Panc1 (cell line): ENCODE measurements around the gene PTBP3. TPM values are rescaled to one million over a fixed set of nuclear protein-coding genes. Genes with fewer than 3 reads are reported as not detected.

Experiments used
- ATAC-seq: fragments of 200-7000 bp; cut with Tn5 transposase; 2 replicates; pipeline ENCODE4 v1.9.1; 2020; ENCODE audit warnings: mild to moderate bottlenecking, moderate library complexity
- BruUV-seq: library from RNA; stranded (reverse); fragments of 400-500 nt; replicated peaks from 2 replicates; lab custom pipeline; 2021; lab: Mats Ljungman, UMichigan
- CTCF ChIA-PET: fragments of 300-600 bp; sonication (Branson Sonifier 250); formaldehyde crosslinking; loops from one replicate; lab custom pipeline; 2022; ENCODE audit warnings: antibody characterized with exemption; lab: Charles Lee
- POLR2A ChIA-PET: fragments of 300-600 bp; sonication (Branson Sonifier 250); formaldehyde crosslinking; loops from one replicate; lab custom pipeline; 2022; ENCODE audit warnings: antibody characterized with exemption; lab: Charles Lee
- DNase-seq: peaks from one replicate; pipeline ENCODE4 v3.0.0-alpha.2; 2010; ENCODE audit warnings: low read depth, low spot score
- H3K27ac ChIP-seq: 2 replicates; pipeline ENCODE4 v1.5.1; 2011; ENCODE audit warnings: mild to moderate bottlenecking, low read length, inconsistent platforms
- H3K27me3 ChIP-seq: fragments of 200-500 bp; sonication (Bioruptor generic); 2 replicates; pipeline ENCODE4 v1.6.0; 2014; ENCODE audit warnings: low read length, inconsistent platforms; ENCODE audit not compliant: control insufficient read depth, insufficient read depth
- H3K36me3 ChIP-seq: fragments of 200-500 bp; sonication (Bioruptor generic); 2 replicates; pipeline ENCODE4 v1.5.1; 2014; ENCODE audit warnings: inconsistent platforms, mild to moderate bottlenecking, low read length, moderate library complexity; ENCODE audit not compliant: control insufficient read depth, insufficient read depth
- H3K4me1 ChIP-seq: 2 replicates; pipeline ENCODE4 v1.5.1; 2011; ENCODE audit warnings: inconsistent platforms, mild to moderate bottlenecking, low read length, moderate library complexity; ENCODE audit not compliant: control insufficient read depth, insufficient read depth
- H3K4me3 ChIP-seq, 2 experiments: 2 replicates each; pipeline ENCODE4 v1.5.1; 2011 to 2012; ENCODE audit warnings: low read depth in 2 of 2, low read length in 2 of 2, mild to moderate bottlenecking in 2 of 2, inconsistent platforms in 1 of 2, moderate library complexity in 1 of 2
- H3K9me3 ChIP-seq: fragments of 200-500 bp; sonication (Bioruptor generic); 2 replicates; pipeline ENCODE4 v1.5.1; 2014; ENCODE audit warnings: low read depth, mild to moderate bottlenecking, inconsistent platforms, low read length, moderate library complexity; ENCODE audit not compliant: control insufficient read depth, insufficient read depth
- CTCF ChIP-seq: fragments of 450-650 bp; IDR thresholded peaks from 2 replicates; pipeline ENCODE4 v1.5.1; 2017; ENCODE audit warnings: mild to moderate bottlenecking
- POLR2AphosphoS5 ChIP-seq: IDR thresholded peaks from 2 replicates; pipeline ENCODE4 v1.6.1; 2012; ENCODE audit warnings: mild to moderate bottlenecking, low read depth, low read length, moderate library complexity
- SIN3A ChIP-seq: IDR thresholded peaks from 2 replicates; pipeline ENCODE4 v1.6.1; 2012; ENCODE audit warnings: low read depth, mild to moderate bottlenecking, low read length, moderate library complexity, borderline replicate concordance; ENCODE audit not compliant: insufficient read depth
- TCF7L2 ChIP-seq: IDR thresholded peaks from 2 replicates; pipeline ENCODE4 v1.6.1; 2011; ENCODE audit warnings: mild to moderate bottlenecking, low read depth, low read length, inconsistent platforms
- in situ Hi-C: cut with HindIII; loops from 2 replicates; pipeline ENCODE4 v1.10.0; 2016; ENCODE audit warnings: low sequenced_read_pairs, low pct_unique_long_range_greater_than_20kb
- intact Hi-C: fragments of 100-400 bp; cut with micrococcal nuclease; formaldehyde crosslinking; loops from one replicate; pipeline ENCODE4 v1.10.0; 2022; ENCODE audit not compliant: unreplicated experiment
- total RNA-seq: library from RNA; stranded (reverse); gene quantifications from one replicate; pipeline ENCODE4 v1.2.1, GENCODE V29; 2021; ENCODE audit not compliant: unreplicated experiment
- TF ChIP-seq, protein P1 (sequence below), 2 experiments: IDR thresholded peaks; 2 replicates each; pipeline ENCODE4 v1.6.1; 2011 to 2012; ENCODE audit warnings: low read depth in 2 of 2, control low read depth in 1 of 2, low read length in 1 of 2, mild to moderate bottlenecking in 1 of 2, moderate library complexity in 1 of 2; ENCODE audit not compliant: insufficient read depth in 1 of 2

The PTBP3 gene
- total RNA-seq, 1 experiment from 2014 or later = 82.5 TPM

DNA sequence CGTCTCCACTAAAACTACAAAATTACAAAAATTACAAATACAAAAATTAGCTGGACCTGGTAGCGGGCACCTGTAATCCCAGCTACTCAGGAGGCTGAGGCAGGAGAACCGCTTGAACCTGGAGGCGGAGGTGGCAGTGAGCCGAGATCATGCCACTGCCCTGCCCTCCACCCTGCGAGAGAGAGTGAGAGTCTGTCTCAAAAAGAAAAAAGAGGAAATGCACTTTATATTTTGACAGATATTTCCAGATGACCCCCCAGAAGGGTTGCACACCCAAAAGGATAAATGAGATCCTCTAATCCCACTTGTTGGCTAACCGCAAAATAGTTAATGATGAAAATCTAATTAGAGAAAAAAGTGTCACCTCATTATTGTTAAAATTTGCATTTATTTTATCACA, 48.6 kb upstream of the PTBP3 start:
- TF ChIP-seq SIN3A = no peak
- no peak for TF ChIP-seq POLR2AphosphoS5
- TF ChIP-seq CTCF = no peak
- TF ChIP-seq TCF7L2 = no peak
- TF ChIP-seq, protein P1, sequence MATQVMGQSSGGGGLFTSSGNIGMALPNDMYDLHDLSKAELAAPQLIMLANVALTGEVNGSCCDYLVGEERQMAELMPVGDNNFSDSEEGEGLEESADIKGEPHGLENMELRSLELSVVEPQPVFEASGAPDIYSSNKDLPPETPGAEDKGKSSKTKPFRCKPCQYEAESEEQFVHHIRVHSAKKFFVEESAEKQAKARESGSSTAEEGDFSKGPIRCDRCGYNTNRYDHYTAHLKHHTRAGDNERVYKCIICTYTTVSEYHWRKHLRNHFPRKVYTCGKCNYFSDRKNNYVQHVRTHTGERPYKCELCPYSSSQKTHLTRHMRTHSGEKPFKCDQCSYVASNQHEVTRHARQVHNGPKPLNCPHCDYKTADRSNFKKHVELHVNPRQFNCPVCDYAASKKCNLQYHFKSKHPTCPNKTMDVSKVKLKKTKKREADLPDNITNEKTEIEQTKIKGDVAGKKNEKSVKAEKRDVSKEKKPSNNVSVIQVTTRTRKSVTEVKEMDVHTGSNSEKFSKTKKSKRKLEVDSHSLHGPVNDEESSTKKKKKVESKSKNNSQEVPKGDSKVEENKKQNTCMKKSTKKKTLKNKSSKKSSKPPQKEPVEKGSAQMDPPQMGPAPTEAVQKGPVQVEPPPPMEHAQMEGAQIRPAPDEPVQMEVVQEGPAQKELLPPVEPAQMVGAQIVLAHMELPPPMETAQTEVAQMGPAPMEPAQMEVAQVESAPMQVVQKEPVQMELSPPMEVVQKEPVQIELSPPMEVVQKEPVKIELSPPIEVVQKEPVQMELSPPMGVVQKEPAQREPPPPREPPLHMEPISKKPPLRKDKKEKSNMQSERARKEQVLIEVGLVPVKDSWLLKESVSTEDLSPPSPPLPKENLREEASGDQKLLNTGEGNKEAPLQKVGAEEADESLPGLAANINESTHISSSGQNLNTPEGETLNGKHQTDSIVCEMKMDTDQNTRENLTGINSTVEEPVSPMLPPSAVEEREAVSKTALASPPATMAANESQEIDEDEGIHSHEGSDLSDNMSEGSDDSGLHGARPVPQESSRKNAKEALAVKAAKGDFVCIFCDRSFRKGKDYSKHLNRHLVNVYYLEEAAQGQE (IDR thresholded peaks at IDR 0.05; ENCODE audit: insufficient read depth in 1 of 2, low read depth in 2 of 2, low read length in 1 of 2) = no peak
- Histone ChIP-seq H3K27ac (no peak overlapping the region), H3K36me3 (peaks cover 5% of the 10 kb centered on the region), H3K4me3 (no peak overlapping the region), H3K4me1 (peaks cover 7% of the 10 kb centered on the region), H3K9me3 (no peaks in the 10 kb centered on the region), H3K27me3 (no peaks in the 10 kb centered on the region)
- intact Hi-C loops (no loop called here), in situ Hi-C loops (no loop called here)
- BruUV-seq = no TSS peak
- ATAC-seq = no peak
- ChIA-PET POLR2A (no interaction called here), CTCF (no interaction called here)
- DNase-seq = no peak

DNA sequence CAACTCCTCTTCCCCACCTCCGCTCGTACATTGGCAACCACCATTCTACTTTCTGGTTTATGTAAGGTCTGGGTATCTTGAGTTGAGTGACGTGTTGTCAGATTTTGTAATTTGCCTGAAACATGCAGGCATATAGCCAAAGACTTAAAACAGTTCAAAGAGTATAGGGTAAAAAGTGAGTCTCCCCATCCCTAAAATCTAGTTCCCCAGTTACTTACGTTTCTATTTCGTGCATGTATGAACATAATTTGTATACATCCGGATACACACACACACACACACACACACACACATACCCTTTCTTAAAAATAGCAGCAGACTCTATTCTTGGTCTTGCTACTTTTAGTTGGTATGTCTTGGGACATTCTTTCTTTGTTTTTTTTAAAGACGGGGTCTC, 47.4 kb upstream of the PTBP3 start:
- H3K4me1 ChIP-seq = peaks cover 7% of the 10 kb centered on the region
- H3K36me3 ChIP-seq = peaks cover 5% of the 10 kb centered on the region; the same call in 1 of the 2 replicates
- H3K27ac ChIP-seq = peak overlapping the region; percentile 89
- H3K4me3 ChIP-seq = peak overlapping the region; percentile 82 to 89
- POLR2A ChIA-PET = no interaction called here
- in situ Hi-C loops = no loop called here
- H3K9me3 ChIP-seq = no peaks in the 10 kb centered on the region
- H3K27me3 ChIP-seq = no peaks in the 10 kb centered on the region
- intact Hi-C loops = no loop called here
- DNase-seq (no peak), ATAC-seq (no peak)
- CTCF ChIA-PET = no interaction called here
- TF ChIP-seq CTCF (no peak), POLR2AphosphoS5 (no peak), TCF7L2 (no peak), SIN3A (no peak)
- TF ChIP-seq, protein P1 (IDR thresholded peaks at IDR 0.05; ENCODE audit: insufficient read depth in 1 of 2, low read depth in 2 of 2, low read length in 1 of 2) = no peak
- BruUV-seq = TSS peak; percentile 79
